Activated CD4-positive, CD25-positive, alpha-beta regulatory T cell treated with anti-CD3 and anti-CD28 coated beads, Interleukin-2, amount 50 U/mL, for 16 hours (primary cell): ENCODE results near the gene STARD4.

ENCODE experiments used
- DNase-seq: peaks from one replicate; pipeline ENCODE4 v3.0.0-alpha.2; 2020; ENCODE audit warnings: low read depth, low spot score

Gene STARD4

GRCh38 chr5:111512375-111513130 lies at the start of gene STARD4:
Gene STARD4, minus strand, starts transcription at chr5:111512535. Its CDS starts 5,102 bp downstream, at chr5:111507433.
- peak; percentile 84 for DNase-seq

- DNase-seq = no peak
Measured at GRCh38 chr5:111559680-111560079, 47.3 kb upstream of the STARD4 start.

- DNase-seq = no peak
Measured at GRCh38 chr5:111557686-111558085, 45.4 kb upstream of the STARD4 start.

GRCh38 chr5:111557111-111557510 lies 44.8 kb upstream of the STARD4 start:
- no peak for DNase-seq

GRCh38 chr5:111556501-111556900 lies 44.2 kb upstream of the STARD4 start:
- DNase-seq = no peak

- DNase-seq = no peak
Measured at GRCh38 chr5:111555760-111556159, 43.4 kb upstream of the STARD4 start.

GRCh38 chr5:111553868-111554267 lies 41.5 kb upstream of the STARD4 start:
- no peak for DNase-seq

GRCh38 chr5:111552896-111553295 lies 40.6 kb upstream of the STARD4 start:
- no peak for DNase-seq

GRCh38 chr5:111552492-111552891 lies 40.2 kb upstream of the STARD4 start:
- no peak for DNase-seq

GRCh38 chr5:111551569-111552275 lies 39.4 kb upstream of the STARD4 start:
- DNase-seq = no peak

- no peak for DNase-seq
Measured at GRCh38 chr5:111551161-111551560, 38.8 kb upstream of the STARD4 start.

- DNase-seq = peak; percentile 50
Measured at GRCh38 chr5:111550282-111551020, 38.1 kb upstream of the STARD4 start.

- DNase-seq = no peak
Measured at GRCh38 chr5:111548992-111549649, 36.8 kb upstream of the STARD4 start.

- DNase-seq = no peak
Measured at GRCh38 chr5:111548348-111548950, 36.1 kb upstream of the STARD4 start.

GRCh38 chr5:111545031-111545430 lies 32.7 kb upstream of the STARD4 start:
- no peak for DNase-seq

GRCh38 chr5:111537141-111538024 lies 25.0 kb upstream of the STARD4 start:
- no peak for DNase-seq

GRCh38 chr5:111535879-111536549 lies 23.7 kb upstream of the STARD4 start:
- no peak for DNase-seq

- DNase-seq = no peak
Measured at GRCh38 chr5:111532886-111533582, 20.7 kb upstream of the STARD4 start.

GRCh38 chr5:111530298-111530740 lies 18.0 kb upstream of the STARD4 start:
- peak; percentile 41 for DNase-seq
